Activated effector memory CD4-positive, alpha-beta T cell treated with Interleukin-2 at 50 U/mL for 16 hours (primary cell): ENCODE measurements around the gene LRRC17.

Experiments
- DNase-seq: peaks from one replicate; pipeline ENCODE4 v3.0.0-alpha.2; 2020

Gene LRRC17, protein sequence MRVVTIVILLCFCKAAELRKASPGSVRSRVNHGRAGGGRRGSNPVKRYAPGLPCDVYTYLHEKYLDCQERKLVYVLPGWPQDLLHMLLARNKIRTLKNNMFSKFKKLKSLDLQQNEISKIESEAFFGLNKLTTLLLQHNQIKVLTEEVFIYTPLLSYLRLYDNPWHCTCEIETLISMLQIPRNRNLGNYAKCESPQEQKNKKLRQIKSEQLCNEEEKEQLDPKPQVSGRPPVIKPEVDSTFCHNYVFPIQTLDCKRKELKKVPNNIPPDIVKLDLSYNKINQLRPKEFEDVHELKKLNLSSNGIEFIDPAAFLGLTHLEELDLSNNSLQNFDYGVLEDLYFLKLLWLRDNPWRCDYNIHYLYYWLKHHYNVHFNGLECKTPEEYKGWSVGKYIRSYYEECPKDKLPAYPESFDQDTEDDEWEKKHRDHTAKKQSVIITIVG

GRCh38 chr7:102912742-102913141 is at the start of gene LRRC17:
LRRC17 (plus strand) TSS chr7:102913000; CDS start chr7:102933914, 20,914 bp downstream.
- DNase-seq = no peak

GRCh38 chr7:102864958-102865357 is 47.8 kb upstream of the LRRC17 start:
- DNase-seq = no peak

GRCh38 chr7:102866535-102867215 is 46.1 kb upstream of the LRRC17 start:
- DNase-seq = no peak

GRCh38 chr7:102869195-102869594 is 43.6 kb upstream of the LRRC17 start:
- DNase-seq = no peak

DNA sequence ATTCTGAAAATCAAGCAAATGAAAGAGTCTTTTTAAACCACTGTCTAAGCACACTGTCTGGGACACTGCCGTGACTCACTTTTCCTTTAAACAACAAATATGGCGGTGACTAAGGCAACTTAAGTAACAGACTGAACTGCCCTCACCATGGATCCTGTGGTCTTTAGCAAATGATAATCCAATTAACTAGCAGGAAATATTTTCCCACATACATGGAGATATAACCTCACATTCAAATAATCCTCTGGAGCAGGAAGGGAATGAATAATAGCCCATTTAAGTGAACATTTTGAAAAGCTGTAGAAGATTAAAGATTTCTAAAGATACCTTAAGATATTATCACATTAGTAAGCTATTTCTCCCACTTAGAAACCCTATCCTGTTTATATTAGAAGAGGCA is 40.3 kb upstream of the LRRC17 start:
- DNase-seq = no peak

DNA sequence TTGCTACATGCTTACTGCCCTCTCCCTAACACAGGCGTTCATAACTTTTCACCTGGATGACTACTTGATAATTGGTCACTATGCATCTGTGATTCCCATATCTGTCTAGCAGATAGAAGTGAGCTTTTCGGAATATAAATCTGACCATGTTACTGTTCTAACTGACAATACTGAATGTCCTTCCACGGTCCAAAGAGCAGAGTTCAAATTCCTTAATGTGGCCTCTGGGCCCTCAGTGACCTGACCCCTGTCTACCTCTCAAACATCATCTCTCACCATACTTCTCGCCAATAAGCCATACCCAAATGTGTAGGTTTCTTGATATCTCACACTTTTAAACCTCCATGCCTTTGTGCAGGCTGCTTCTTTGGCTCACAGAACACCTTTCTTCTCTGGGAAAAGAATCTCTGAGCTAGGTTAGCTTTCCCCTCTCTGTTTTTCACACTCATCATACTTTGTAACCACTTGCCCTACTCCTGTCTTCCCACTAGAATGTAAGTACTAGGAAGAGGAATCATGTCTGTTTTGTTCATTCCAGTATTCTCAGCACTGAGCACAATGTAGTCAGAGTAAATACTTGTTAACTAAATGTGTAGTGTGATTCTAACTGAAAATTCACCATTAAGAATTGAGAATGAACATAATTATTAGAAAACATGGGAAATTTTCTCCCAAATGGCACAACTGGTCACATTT is 39.2 kb upstream of the LRRC17 start:
- DNase-seq = no peak

DNA sequence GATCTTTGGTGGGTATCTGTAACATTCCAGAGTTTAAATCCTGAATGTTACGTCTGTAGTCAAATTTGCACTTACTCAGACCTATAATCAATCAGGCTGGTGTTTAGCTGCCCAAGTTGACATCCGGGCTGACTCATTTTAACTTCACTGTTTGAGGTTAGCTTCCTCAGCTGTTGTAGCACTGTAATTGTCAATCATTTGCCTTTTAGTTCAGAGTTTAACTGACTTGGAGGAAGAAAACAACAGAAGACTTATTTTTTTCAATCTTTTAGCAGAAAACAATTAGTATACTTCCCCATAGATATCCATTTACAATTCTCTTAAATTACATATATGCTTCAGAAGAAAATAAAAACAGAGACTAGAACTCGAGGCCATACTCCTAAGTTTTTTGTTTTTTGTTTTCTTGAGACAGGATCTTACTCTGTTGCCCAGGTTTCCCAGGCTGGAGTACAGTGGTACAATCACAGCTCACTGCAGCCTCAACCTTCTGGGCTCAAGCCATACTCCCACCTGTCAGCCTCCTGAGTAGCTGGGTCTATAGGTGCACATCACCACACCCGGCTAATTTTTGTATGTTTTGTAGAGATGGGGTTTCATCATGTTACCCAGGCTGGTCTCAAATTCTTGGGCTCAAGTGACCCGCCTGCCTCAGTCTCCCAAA is 38.5 kb upstream of the LRRC17 start:
- no peak for DNase-seq

GRCh38 chr7:102874966-102875365 is 37.8 kb upstream of the LRRC17 start:
- no peak for DNase-seq

GRCh38 chr7:102875700-102876295 is 37.0 kb upstream of the LRRC17 start:
- no peak for DNase-seq

DNA sequence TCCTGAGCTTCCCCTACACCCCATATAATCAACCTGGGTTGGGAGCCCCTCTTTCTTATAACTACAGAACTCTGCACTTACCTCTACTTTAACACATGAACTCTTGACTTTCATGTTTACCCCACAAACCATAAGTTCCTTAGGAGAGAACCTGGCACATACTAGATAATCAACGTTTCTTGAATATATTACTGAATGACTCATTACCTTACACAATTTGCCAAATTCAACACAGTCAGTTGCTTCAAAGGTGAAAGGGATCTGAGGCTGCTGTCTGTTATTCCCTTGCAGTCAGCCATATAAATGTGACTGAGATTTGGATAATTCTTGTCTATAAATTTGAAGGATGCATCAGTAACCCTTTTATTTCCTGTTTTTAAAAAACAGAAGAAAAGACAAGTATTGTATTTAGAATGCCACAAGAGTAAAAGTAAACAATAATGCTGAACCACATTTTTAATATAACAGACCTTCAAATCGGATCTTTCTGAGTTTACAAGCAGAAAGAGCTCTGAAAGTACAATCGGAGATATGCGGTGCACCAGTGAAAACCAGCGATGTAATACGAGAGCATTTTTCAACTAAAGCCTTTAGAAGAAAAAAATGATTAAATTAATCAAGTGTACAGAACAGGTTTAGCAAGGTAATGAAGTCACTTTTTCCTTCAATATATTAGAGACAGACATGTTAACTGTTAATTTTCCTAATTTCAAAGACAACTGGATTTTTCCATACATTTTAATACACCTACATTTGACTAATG is 29.5 kb upstream of the LRRC17 start:
- no peak for DNase-seq

DNA sequence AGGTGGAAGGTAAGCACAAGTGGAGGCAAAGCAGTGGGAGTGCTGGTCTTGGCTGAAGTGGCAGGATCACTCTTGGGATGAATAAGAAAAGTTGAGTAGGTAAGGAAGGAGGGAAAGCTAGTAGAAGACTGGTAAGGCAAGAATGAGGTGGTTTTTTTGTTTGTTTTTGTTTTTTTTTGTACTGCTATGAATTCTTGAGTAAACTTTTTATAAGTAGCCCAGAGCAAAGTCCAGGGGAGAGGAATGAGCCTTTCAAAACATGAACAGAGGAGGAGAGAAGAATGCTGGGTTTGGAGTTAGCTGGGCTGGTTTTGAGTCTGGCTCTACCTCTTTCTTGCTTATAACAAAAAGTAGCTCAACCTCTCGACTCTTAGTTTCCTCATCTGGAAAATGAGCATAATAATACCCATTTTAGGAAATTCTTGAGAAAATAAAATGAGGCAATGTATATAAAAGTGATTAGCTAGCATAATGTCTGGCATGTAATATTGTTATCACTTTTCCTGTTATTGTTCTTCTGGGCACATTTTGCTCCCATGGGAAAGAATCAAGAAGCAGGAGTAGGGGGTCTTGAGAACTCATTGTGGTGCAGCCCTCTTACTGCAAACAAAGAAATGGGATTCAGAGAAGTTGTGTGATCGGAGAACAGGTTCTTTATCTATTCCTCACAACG is 24.1 kb upstream of the LRRC17 start:
- no peak for DNase-seq

GRCh38 chr7:102889851-102890250 is 22.9 kb upstream of the LRRC17 start:
- no peak for DNase-seq

DNA sequence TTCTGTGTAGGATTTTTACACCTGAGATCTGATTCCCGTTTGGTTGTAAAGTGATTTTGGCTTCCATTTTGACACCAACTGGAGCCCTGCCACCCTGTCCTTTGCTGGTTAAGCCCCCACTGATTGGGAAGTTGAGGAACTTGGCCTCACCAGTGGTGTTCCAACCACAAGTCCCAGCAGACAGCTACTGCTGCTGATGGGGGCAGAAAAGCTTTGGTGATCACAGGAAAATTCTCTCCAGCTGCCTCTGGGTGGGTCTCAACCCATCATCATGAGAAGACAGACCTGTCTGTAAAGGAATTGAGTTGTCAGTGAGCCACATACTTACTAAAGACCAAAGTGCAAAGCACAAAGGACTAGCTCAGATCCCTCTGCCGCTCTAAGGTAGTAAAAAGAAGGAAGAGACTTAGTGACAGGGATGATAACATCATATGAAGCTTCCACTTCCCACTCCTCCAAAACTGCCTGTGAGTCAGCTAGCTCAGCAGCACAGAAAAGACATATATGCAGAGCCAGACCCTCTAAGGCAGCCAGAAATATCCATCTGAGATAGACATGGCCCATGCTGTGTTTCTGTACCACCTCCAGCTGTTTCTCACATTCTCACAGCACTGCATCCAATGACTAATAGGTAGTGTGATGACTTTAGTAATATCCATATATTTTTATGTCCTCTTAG is 22.4 kb upstream of the LRRC17 start:
- DNase-seq = no peak

DNA sequence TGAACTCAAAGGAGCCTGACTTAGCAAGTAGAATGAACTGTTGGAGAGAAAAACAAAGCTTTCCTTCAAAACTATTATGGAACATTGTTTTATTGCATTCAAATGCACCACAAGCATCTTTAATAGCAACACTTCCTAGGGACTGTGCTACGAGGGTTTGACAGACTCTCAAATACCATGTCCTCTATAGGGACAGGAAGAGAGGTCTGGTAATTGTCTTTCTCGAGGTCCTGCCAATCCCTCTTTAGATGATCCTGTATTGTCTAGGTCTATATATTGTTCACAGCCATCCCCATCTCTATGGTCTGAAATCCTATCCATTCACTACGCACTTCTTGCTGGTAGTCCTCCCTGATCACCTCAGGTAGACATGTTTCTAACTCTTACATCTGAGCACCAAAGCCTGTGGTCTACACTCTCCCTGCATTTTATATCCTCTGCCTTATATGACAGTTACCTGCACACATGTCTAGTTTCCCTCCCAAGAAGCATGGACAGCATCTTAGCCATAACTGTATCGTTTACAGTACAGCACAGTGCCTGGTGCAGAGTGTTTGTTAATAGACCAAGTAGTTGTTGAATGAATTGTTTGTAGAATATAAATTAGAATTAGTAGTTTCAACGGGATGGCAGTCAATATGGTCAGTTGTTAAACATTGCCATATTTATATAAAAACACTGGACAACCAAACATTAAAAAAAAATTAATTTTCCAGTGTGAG is 21.7 kb upstream of the LRRC17 start:
- DNase-seq = no peak

DNA sequence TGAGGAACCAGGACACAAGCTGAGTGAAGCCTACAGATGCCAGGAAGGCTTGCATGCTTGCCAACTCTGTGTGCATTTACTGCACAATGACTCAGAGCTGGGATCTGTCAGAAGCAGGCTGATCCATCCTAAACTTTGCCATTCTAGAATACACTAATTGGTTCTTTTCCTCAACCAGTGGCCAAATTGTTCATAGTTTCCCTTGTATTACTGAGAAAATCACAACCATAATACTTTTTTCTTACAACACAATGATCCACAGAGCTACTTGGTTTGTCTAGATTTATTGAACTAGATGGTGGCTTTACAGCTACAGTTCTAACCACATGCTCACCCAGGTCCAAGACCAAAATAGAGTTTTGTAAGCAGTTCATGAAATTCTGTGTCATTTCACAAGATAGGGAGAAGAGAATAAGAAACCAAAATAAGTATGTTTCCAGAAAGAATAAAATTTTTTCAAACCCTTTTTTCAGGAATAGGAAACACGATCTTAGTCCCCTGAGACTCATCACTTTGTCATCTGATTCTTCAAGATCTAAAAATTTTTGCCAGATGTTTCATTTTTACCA is 21.0 kb upstream of the LRRC17 start:
- DNase-seq = no peak

GRCh38 chr7:102892631-102893278 is 20.0 kb upstream of the LRRC17 start:
- no peak for DNase-seq

DNA sequence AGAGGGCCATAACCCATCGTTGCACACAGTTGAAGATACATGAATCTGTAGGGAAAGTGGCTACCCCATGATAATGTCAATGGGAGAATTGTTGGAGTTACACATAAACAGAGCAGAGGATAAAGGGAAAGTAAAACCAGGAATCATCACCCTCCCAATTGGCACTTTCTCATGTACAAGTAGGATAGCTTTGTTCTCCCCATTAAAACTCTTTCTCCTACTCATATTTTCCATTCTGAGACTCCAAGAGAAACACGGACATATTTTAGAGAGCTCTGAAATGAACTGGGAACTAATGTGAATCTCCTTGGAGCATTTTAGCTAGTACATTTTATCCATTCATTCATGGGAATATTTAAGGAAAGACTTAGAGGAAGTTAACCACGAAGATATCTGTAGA is 17.2 kb upstream of the LRRC17 start:
- DNase-seq = no peak

DNA sequence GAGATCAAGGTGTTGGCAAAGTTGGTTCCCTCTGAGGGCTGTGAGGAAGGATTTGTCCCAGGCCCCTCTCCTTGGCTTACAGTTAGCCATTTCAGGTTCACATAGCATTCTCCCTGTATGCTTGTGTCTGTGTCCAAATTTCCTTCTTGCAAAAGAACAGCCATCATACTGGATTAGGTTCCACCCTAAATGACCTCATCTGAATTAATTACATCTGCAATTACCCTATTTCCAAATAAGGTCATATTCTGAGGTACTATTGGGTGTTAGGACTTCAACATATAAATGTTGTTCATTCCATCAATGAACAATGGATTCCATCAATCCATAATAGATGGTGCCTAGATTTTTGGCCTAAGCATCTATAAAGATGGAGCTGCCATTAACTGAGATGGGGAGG is 16.2 kb upstream of the LRRC17 start:
- no peak for DNase-seq

DNA sequence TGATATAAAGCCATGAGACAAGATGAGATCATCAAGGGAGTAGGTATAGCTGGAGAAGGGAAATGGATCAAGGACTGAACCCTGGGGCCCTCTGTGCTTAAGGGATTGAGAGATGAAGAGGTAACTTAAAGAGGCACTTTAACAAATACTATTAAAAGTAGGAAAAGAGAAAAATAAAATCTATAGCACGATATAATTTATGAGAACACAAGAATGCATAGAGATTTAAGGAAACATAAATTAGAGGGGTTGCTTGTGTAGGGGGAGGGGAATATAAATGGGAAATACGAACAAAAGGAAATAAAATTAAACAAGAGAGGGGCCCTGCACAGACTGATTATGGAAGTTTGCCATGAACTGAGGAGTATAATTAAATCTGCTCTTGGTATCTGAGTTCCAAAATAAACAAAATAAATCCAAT is 15.6 kb upstream of the LRRC17 start:
- no peak for DNase-seq
